Endometrial microvascular endothelial cells (primary cell): ENCODE data around the gene ICE1. TPM values are rescaled to one million over a fixed set of nuclear protein-coding genes. Genes with fewer than 3 reads are reported as not detected.
"Not testable (repeated sequence)": the region's sequence is repeated elsewhere in the genome, so short reads cannot be mapped to it uniquely, and the experiment has no call there.

Source experiments
- in situ Hi-C: cut with HindIII; loops from 2 replicates; pipeline ENCODE4 v1.10.0; 2017; ENCODE audit warnings: low sequenced_read_pairs, low pct_unique_long_range_greater_than_20kb; ENCODE audit errors: inconsistent ontology term
- total RNA-seq: library from RNA; depleted of rRNA; stranded (reverse); fragments of >200 nt; gene quantifications from one replicate; pipeline ENCODE4 v1.2.3, GENCODE V29; 2015; ENCODE audit errors: inconsistent ontology term

ICE1 gene
- total RNA-seq, 1 donor from 2014 or later, result 23.4 TPM

- in situ Hi-C loops, result no loop called here
Observed at GRCh38 chr5:5424736-5425135, 2.3 kb downstream of the ICE1 start.

- in situ Hi-C loops, result no loop called here
Observed at GRCh38 chr5:5430136-5430535, 7.7 kb downstream of the ICE1 start.

DNA sequence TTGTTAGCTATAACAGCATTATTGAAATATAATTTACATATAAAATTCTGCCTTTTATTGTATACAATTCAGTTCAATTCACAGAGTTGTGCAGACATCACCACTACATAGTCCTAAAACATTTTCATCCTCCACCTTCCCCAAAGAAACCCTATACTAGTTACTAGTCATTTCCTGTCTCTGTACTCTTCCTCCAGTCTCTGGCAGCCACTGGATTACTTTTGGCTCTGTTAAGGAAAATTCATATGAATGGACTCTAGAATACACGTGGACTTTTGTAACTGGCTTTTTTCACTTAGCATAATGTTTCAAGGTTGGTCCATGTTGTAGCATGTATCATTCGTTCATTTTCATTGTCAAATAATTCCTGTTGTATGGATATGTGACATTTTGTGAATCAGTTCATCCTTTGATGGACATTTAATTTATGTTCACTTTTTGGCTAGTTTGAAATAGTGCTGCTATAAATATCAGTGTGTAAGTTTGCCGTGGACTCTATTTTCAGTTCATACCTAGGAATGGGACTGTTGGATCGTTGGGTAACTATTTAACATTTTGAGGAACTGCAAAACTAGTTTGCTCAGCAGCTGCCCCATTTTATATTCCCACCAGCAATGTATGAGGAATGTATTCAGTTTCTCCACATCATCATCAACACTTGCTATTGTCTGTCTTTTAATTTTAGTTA is 9.7 kb downstream of the ICE1 start:
- in situ Hi-C loops, result no loop called here

- in situ Hi-C loops, result no loop called here
Observed at GRCh38 chr5:5436203-5436760, 13.8 kb downstream of the ICE1 start.

GRCh38 chr5:5437227-5438172 is 15.0 kb downstream of the ICE1 start:
- in situ Hi-C loops, result no loop called here

DNA sequence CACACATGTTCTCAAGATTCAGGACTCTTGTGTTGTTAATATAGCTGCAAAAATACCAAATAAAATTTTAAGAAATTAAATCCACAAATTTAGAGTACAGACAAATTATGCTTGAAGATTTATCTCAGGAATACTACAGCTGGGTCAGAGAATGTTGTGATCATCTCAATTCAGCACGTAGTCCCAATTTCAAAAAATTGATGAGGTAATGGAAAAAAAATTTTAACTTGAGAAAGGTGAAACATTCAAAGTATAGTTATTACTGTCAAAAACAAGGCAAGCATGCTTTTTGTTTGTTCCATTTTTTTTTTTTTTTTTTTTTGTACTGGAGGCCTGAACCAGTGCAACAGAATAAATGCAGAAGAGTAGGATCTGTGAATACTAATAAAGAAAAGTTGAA is 29.4 kb downstream of the ICE1 start:
- in situ Hi-C loops, result no loop called here

- in situ Hi-C loops, result no loop called here
Observed at GRCh38 chr5:5453131-5453530, 30.7 kb downstream of the ICE1 start.

DNA sequence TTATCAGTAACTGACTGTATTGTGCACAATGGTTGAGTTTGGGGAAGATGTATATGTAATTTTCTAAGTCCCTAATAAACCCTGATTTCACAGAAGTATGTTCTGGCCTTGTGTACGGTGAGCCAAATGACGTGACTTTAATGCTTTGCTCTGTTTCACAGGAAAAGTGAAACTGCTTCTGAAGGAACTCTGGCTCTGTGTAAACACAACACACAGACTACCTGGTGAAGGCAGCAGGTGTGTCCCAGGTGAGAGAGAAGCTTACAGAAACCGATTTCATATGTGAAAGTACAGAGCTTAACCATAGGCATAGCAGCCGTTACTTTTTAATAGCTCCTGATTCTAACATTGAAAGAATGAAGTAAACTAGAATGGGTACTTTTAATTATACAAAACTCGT is 31.9 kb downstream of the ICE1 start:
- in situ Hi-C loops, result no loop called here

GRCh38 chr5:5456858-5457257 is 34.4 kb downstream of the ICE1 start:
- in situ Hi-C loops, result no loop called here

DNA sequence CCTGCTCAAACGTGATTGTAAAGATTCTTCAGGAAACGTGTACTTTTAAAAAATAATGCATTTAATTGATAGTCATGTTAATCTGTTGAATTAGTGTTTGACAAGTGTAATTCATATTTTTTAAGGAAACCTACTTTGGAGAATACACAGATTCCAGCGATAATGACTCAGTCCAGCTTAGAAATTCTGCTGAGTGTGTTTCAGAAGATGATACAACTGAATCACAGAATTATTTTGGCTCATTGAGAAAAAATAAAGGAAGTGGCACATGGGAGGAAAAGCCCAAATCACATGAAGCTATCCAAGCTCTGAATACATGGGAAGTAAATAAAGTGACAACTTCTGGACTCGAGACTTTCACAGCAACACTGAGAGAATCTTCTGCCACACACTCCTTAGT is 37.8 kb downstream of the ICE1 start:
- in situ Hi-C loops, result no loop called here

- in situ Hi-C loops, result no loop called here
Observed at GRCh38 chr5:5461012-5461411, 38.5 kb downstream of the ICE1 start.

GRCh38 chr5:5464036-5464715 is 41.7 kb downstream of the ICE1 start:
- in situ Hi-C loops, result no loop called here

DNA sequence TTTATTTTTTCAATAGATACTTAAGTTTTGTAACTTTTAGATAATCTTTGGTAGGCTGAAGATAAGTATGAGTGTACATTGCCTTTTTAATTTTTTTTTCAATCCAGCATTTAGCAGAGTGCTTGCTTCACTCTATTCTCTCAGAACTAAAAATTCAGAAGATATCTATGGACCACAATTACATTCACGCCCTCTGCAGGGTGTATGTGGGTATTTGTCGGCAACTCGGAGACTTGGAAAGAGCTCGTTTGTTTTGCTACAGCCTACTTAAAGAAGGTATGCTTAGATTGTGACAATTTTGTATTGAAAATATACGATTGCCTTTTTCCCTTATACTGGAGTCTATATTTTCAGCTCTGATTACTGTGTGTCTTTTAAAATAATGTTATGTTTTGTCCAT is 43.8 kb downstream of the ICE1 start:
- in situ Hi-C loops, result no loop called here

DNA sequence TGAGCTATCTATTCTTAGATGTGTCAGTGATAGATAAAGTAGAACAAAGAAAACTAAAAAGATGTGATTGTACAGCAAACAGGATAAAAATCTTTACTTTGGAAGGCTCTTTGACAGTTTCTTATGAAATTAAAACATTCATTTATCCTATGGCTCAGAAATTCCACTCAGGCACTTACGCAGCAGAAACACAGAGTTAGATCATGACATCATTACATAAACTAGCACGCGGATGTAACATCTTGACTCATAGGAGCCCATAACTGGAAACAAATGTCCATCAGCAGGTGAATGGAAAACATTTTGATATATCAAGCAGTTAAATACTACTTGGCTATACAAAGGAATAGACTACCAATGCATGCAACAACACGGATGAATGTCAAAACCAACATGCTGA is 45.3 kb downstream of the ICE1 start:
- in situ Hi-C loops, result no loop called here

DNA sequence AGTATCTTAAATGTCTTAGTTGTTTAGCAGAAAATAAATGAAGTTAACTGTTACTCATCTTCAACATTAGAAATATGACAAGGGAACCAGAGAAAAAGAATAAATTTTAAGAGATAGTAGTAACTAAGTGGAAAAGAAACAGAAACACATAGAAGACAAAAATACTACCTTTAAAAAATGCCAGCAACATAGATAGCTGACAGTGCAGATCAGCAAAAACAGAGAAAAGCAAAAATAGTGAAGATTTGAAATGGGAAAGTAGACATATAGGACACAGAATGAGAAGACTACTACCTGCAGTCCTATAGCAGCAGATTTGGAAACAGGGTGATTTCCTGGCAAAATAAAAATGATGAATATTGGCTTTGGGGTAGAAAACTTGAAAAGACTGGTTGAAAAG is 48.5 kb downstream of the ICE1 start:
- in situ Hi-C loops, result no loop called here

DNA sequence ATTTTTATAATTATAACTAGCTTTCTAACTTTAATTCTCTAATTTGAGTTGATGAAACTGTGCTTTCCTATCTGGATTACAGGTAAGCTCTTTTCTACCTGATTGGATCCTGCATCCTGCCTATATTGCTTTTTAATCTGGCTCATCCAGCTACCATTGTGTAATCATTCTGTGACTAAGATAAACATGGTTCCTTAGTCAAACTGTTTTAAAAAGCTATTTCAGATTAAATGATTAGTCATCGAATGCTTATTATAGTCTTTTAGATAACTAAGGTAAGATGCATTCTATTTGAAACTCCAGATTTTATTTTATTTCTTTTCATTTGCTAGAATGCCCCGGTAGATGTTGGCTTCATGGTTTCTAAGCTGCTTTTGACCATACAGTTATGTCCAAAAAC is 50.7 kb downstream of the ICE1 start:
- in situ Hi-C loops, result no loop called here

GRCh38 chr5:5474961-5475360 is 52.5 kb downstream of the ICE1 start:
- in situ Hi-C loops, result no loop called here

GRCh38 chr5:5475975-5476374 is 53.5 kb downstream of the ICE1 start:
- in situ Hi-C loops, result no loop called here

- in situ Hi-C loops, result not testable (repeated sequence)
Observed at GRCh38 chr5:5479578-5479977, 57.1 kb downstream of the ICE1 start.
